NCI-H2227 (cell line): ENCODE data around the gene CASP8AP2.
"Not testable (repeated sequence)": the region's sequence is repeated elsewhere in the genome, so short reads cannot be mapped to it uniquely, and the experiment has no call there.

ENCODE experiments used
- DNase-seq: peaks from one replicate; lab custom pipeline; 2025; ENCODE audit not compliant: unreplicated experiment; lab: John Stamatoyannopoulos, UW

The CASP8AP2 gene

DNA sequence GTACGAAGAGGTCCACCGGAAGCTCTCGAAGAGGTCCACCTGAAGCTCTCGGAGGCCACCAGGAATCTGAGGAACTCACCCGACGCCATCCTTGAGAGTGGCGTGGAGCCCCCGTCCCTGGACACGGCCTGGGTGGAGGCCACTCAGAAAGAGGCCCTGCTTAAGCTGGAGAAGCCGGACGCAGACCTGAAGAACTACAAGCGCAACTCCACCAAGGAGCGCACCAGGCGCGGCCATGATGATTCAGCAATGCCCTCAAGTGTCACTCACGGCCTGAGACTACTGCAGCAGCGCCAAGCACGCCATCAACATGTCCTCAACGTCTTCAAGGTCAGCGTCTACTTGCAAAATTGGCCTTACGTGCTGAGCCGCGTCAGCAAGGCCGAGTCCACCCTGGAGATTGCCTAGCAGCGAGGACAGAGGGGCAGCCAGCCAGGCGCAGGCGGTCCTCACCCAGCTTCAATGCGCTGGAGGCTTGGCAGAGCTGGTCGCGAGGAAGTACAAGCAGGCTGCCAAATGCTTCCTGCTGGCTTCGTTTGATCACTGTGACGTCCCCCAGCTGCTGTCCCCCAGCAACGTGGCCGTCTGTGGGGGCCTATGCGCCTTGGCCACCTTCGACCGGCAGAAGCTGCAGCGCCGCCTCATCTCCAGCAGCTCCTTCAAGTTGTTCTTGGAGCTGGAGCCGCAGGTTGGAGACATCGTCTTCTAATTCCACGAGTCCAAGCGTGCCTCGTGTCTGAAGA, 56.9 kb downstream of the CASP8AP2 start:
- no peak for DNase-seq

DNA sequence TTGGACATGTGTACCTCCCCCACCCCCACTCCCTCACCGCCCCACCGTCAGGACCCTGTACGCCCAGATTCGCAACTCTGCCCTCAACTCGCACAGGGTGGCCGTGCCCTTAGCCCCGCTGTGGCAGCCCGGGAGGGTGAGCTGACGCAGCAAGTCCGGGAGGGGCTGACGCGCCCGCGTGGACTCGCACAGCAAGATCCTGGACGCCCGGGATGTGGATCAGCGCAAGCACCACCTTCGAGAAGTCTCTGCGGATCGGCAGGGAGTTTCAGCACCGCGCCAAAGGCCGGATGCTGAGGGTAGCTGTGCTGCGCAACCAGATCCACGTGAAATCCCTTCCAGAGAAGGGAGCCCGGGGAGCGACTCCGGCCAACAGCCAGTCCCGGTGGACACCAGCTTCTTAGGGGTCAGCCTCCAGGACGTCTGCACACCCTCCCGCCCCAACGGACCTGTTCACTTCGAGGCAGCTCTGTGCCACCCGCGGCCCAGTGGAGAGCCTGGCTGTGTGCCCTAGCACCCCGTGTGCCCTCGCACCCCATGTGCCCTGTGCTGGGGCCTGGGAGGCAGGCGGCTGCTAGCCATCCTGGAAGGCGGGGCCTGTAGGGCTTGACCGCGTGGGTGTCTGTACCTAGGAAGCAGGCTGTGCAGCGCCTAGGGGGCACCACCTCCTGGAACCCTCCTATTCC, 57.9 kb downstream of the CASP8AP2 start:
- DNase-seq = no peak

DNA sequence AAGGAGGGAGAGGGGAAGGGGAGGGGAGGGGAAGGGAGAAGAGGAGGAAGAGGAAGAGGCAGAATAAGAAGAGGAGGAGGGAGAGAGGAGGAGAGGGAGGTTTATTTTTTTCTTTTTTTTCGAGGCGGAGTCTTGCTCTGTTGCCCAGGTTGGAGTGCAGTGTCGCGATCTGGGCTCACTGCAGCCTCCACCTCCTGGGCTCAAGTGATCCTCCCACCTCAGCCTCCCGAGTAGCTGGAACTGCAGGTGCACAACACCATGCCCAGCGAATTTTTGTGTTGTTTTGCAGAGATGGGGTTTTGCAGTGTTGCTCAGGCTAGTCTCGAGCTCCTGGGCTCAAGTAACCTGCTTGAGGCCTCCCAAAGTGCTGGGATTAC, 58.4 kb downstream of the CASP8AP2 start:
- DNase-seq = no peak

DNA sequence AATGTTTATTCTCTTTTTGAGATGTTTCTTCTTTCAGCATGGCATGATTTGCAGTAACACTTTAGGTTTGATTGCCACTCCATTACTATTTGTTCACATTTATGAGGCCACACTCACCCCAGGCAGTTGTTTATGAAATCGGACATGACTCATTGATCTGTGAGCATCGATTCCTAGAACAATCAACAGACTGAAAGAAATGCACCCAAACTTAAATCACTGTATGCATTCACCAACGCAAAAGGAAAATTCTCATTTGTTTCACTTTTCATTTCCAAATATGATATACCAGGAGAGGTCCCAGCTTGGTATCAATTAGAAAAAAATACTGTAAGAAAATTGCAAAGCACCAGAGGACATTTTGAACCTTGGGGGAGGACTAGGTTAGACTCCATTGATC, 59.2 kb downstream of the CASP8AP2 start:
- no peak for DNase-seq

DNA sequence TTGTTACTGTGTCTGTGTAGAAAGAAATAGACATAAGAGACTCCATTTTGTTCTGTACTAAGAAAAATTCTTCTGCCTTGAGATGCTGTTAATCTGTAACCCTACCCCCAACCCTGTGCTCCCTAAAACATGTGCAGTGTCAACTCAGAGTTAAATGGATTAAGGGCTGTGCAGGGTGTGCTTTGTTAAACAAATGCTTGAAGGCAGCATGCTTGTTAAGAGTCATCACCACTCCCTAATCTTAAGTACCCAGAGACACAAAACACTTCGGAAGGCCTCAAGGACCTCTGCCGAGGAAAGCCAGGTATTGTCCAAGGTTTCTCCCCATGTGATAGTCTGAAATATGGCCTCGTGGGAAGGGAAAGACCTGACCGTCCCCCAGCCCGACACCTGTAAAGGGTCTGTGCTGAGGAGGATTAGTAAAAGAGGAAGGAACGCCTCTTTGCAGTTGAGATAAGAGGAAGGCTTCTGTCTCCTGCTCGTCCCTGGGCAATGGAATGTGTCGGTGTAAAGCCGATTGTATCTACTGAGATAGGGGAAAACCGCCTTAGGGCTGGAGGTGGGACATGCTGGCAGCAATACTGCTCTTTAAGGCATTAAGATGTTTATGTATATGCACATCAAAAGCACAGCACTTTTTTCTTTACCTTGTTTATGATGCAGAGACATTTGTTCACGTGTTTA, 61.3 kb downstream of the CASP8AP2 start:
- DNase-seq = not testable (repeated sequence)

DNA sequence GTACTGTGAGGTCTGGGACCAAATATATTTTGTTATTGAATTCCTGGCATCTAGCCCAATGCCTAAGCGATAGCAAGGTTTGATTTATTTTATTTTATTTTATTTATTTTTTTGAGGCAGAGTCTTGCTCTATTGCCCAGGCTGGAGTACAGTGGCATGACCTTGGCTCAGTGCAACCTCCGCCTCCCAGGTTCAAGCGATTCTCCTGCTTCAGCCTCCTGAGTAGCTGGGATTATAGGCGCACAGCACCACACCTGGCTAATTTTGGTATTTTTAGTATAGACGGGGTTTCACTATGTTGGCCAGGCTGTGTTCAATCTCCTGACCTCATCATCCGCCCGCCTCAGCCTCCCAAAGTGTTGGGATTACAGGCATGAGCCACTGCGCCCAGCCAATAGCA, 62.9 kb downstream of the CASP8AP2 start:
- not testable (repeated sequence) for DNase-seq

DNA sequence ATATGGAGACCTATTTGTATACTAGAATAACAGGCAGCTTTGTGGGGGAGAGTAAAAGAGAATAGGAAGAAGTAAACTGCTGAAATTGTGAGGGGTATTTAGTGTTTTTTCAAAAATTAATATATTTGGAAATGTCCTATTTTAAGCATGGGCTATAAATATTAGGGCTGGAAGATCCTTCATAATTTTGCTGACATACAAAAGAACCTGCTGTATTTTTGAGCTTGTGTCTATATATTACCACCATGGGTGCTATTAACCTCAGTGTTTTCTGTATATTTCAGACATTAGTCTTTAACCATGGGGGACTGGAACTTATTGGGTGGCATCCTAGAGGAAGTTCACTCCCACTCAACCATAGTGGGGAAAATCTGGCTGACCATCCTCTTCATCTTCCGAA, 64.5 kb downstream of the CASP8AP2 start, which contains the start of gene GJA10:
Gene GJA10, plus strand, starts transcription at position 301 of the 400 bp plus-strand sequence. Its CDS starts 0 bp downstream, at position 301.
- DNase-seq = no peak

DNA sequence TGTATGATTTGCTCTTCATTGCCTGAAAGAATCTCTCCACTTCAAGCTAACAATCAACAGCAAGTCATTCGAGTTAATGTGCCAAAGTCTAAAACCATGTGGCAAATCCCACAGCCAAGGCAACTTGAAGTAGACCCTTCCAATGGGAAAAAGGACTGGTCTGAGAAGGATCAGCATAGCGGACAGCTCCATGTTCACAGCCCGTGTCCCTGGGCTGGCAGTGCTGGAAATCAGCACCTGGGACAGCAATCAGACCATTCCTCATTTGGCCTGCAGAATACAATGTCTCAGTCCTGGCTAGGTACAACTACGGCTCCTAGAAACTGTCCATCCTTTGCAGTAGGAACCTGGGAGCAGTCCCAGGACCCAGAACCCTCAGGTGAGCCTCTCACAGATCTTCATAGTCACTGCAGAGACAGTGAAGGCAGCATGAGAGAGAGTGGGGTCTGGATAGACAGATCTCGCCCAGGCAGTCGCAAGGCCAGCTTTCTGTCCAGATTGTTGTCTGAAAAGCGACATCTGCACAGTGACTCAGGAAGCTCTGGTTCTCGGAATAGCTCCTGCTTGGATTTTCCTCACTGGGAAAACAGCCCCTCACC, 65.7 kb downstream of the CASP8AP2 start:
- no peak for DNase-seq

DNA sequence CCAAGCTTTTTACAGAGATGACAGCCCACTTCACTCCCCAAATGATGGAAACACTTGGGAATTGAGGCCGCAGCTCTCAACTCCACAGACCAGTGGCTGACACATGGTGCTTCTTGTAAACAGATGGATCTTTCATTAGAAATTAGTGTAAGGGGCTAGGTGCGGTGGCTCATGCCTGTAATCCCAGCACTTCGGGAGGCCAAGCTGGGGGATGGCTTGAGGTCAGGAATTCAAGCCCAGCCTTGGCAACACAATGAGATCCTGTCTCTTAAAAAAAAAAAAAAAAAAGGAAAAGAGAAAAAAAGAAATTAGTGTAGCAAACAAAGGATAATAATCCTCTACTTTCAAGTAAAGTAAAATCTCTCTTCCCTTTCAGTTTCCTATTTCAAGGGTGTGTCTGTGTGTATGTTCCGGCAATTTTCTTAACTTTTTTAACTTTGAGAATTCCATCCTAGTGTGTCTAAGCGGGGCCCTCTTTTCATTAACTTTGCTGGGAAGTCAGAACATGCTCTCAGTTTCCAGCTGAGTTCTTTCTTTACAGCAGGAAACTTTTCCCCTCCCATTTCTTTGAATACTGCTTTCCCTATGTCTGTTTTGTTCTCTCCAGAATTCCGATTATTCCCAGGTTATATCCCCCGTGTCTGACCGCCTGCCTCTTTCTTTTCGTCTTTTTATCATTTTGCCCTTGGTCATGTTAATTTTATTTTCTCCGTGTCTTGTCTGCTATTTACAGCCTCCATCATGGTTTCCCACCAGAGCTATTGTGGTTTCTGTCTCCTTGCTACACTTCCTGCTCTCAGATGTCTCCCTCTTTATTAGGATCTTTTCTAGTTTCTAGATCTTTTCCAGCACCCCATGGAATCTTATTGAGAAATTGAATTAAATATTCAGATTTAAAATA, 80.6 kb downstream of the CASP8AP2 start:
- DNase-seq = not testable (repeated sequence)

DNA sequence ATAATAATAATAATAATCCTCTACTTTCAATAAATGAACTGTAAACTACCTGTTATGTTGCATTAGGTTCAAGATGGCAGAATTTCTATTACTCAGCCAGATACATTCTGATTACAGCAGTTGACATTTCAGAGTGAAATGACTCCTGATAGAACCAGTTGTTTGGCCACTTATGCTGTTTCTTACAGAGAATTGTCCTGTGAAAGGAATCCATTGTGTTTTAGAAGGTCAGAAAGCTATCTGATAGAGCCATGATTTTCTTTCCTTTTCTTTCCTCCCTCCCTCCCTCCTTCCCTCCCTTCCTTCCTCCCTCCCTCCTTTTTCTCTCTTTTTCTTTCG, 81.2 kb downstream of the CASP8AP2 start:
- no peak for DNase-seq

DNA sequence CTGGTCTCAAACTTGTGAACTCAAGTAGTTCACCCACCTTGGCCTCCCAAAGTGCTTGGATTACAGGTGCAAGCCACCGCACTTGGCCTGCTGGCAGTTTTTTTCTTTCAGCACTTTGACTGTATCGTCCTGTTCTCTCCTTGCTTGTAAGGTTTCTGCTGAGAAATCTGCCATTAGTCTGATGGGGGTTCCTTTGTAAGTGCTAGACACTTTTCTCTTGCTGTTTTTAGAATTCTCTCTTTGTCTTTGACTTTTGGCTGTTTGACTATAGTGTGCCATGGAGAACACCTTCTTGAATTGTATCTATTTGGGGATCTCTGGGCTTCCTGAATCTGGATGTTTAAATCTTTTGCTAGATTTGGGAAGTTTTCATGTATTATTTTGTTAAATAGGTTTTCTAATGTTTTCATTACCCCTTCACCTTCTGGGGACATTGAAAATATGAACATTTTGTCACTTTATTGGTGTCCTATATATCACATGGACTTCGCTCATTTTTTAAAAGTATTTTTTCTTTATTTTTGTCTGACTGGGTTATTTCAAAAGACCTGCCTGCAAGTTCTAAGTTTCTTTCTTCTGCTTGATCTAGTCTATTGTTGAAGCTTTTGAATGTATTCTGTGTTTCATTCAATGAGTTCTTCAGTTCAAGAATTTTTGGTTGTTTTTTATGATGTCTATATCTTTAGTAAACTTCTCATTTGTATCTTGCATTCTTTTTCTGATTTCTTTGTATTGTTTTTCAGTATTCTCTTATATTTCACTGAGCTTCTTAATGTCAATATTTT, 86.6 kb downstream of the CASP8AP2 start:
- no peak for DNase-seq

DNA sequence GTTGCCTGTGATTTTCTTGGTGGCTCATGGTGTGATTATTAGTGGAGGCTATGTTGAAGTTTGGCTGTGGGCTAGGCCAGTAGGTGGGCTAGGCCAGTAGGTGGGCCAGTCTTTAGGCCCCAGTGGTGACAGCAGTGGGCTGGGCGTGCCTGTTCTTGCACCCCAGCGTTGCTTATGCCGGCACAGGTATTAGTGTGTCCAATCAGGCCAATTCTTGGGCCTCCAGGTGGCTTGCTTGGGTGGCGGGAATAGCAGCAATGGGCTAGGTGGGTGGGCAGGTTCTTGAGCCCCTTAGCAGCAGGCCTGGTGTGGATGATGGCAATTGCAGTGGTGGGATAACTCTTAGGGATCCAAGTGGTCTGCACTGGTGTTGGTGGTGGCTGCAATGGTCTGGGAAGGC, 87.5 kb downstream of the CASP8AP2 start:
- no peak for DNase-seq

DNA sequence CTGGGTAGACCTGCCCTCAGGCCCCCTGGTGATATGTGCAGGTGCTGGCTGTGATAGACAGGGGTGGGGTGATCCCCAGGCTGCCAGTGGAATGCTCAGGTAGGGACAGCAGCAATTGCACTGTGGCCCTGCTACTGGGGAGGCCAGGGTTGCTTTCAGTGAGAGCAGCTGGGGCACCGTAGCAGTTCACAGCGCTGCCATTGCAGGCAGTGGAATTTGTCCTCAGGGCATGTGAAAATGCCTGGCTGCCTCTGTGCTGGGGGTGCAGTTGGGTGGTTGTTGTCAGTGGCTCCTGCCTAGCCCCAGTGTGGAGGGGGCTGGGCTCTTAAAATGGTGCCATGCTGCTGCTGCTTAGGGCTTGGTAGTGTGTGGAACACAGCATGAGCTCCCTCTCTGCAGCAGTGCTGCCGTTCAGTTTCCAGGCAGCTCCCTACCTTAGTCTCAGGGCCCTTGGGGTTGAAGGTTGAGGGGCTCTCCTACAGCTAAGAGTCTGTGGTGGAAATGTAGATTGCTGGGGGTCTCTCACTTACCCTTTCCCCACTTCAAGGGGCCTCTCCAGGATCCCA, 88.2 kb downstream of the CASP8AP2 start:
- no peak for DNase-seq
